Muscle of back (tissue), 13 donors: ENCODE data around the gene OR2D3. TPM values are rescaled to one million over a fixed set of nuclear protein-coding genes. Genes with fewer than 3 reads are reported as not detected.
"Not testable (repeated sequence)": the region's sequence is repeated elsewhere in the genome, so short reads cannot be mapped to it uniquely, and the experiment has no call there.

Experiments used
- DNase-seq, 3 donors: peaks; one replicate each; pipeline versions ENCODE4 v3.0.0 to v3.0.0-alpha.2; 2013
- long read RNA-seq, 9 donors: transcript quantifications; one replicate each; lab custom pipeline, GENCODE V29; 2026
- polyA plus RNA-seq, 10 donors: library from polyadenylated mRNA; unstranded; fragments of 120-200 nt; gene quantifications; one replicate each; pipeline ENCODE4 v1.2.1, GENCODE V29; 2013; ENCODE audit not compliant: insufficient read length in 10 of 10

The OR2D3 gene
- not detected for polyA plus RNA-seq
- long read RNA-seq, donor 1: 0 reads
- long read RNA-seq, donor 2: 0 reads
- long read RNA-seq, donor 3: 0 reads
- long read RNA-seq, donor 4: 0 reads
- long read RNA-seq, donor 5: 0 reads
- long read RNA-seq, donor 6: 0 reads
- long read RNA-seq, donor 7: 0 reads
- long read RNA-seq, donor 8: 0 reads
- long read RNA-seq, donor 9: 0 reads

- no peak for DNase-seq
These were observed at the start of gene OR2D3 for GRCh38 chr11:6920702-6921101. Gene OR2D3, plus strand, starts transcription at chr11:6921002. Its CDS starts 0 bp downstream, at chr11:6921002.

- DNase-seq: no peak
These were observed 49.5 kb upstream of the OR2D3 start for GRCh38 chr11:6871278-6871677.

GRCh38 chr11:6875761-6876160 lies 45.0 kb upstream of the OR2D3 start:
- DNase-seq: no peak

- no peak for DNase-seq
These were observed 44.5 kb upstream of the OR2D3 start, which contains the start of gene OR10A4 for GRCh38 chr11:6876325-6876724. Gene OR10A4, plus strand, starts transcription at chr11:6876625. Its CDS starts 23 bp downstream, at chr11:6876648.

GRCh38 chr11:6876914-6877313 lies 43.9 kb upstream of the OR2D3 start:
- DNase-seq: no peak

GRCh38 chr11:6882751-6883150 lies 38.1 kb upstream of the OR2D3 start:
- no peak for DNase-seq

GRCh38 chr11:6887711-6888110 lies 33.1 kb upstream of the OR2D3 start:
- DNase-seq: not testable (repeated sequence)

GRCh38 chr11:6888830-6889229 lies 32.0 kb upstream of the OR2D3 start:
- no peak for DNase-seq

- DNase-seq: no peak
These were observed 31.0 kb upstream of the OR2D3 start for GRCh38 chr11:6889835-6890234.

GRCh38 chr11:6892400-6892799 lies 28.4 kb upstream of the OR2D3 start, which contains the start of gene OR2D2:
Gene OR2D2, minus strand, starts transcription at chr11:6892500. Its CDS starts 0 bp downstream, at chr11:6892500.
- no peak for DNase-seq

- DNase-seq: no peak
These were observed 26.7 kb upstream of the OR2D3 start for GRCh38 chr11:6894097-6894496.

- DNase-seq: no peak
These were observed 25.8 kb upstream of the OR2D3 start for GRCh38 chr11:6895010-6895409.

GRCh38 chr11:6898911-6899310 lies 21.9 kb upstream of the OR2D3 start:
- no peak for DNase-seq

- no peak for DNase-seq
These were observed 20.3 kb upstream of the OR2D3 start for GRCh38 chr11:6900327-6900999.

GRCh38 chr11:6904804-6905203 lies 16.0 kb upstream of the OR2D3 start:
- not testable (repeated sequence) for DNase-seq

GRCh38 chr11:6911378-6911777 lies 9.4 kb upstream of the OR2D3 start:
- DNase-seq: no peak

GRCh38 chr11:6911948-6912347 lies 8.9 kb upstream of the OR2D3 start:
- peak in 1 of 3 donors; percentile 12 for DNase-seq

- no peak for DNase-seq
These were observed 1.1 kb upstream of the OR2D3 start for GRCh38 chr11:6919698-6920097.

- no peak for DNase-seq
These were observed 4.3 kb downstream of the OR2D3 start for GRCh38 chr11:6925007-6925577.

- DNase-seq: peak in 1 of 3 donors; percentile 16
These were observed 4.9 kb downstream of the OR2D3 start for GRCh38 chr11:6925636-6926207.

- peak; percentile 70 to 82 (median 76) for DNase-seq
These were observed 5.6 kb downstream of the OR2D3 start, which contains the start of gene ZNF215 for GRCh38 chr11:6926208-6927029. Gene ZNF215, plus strand, starts transcription at chr11:6926426. Its CDS starts 5,847 bp downstream, at chr11:6932273.
